Measurements from ENCODE around the gene POMP.

- no peak for TF ChIP-seq REST (IDR thresholded peaks at IDR 0.05; ENCODE audit: insufficient read depth in 1 of 2, low read depth in 2 of 2, low read length in 1 of 2)
- TF ChIP-seq CTCF (IDR thresholded peaks at IDR 0.05), result no peak
- TF ChIP-seq SIN3A (IDR thresholded peaks at IDR 0.05; ENCODE audit: borderline replicate concordance, insufficient read depth, low read depth, low read length), result no peak
Measured at GRCh38 chr13:28716511-28716910, 57.6 kb downstream of the POMP start.

Measured in Panc1 (cell line).